ENCODE measurements around the gene SEPTIN3.

The SEPTIN3 gene

DNA sequence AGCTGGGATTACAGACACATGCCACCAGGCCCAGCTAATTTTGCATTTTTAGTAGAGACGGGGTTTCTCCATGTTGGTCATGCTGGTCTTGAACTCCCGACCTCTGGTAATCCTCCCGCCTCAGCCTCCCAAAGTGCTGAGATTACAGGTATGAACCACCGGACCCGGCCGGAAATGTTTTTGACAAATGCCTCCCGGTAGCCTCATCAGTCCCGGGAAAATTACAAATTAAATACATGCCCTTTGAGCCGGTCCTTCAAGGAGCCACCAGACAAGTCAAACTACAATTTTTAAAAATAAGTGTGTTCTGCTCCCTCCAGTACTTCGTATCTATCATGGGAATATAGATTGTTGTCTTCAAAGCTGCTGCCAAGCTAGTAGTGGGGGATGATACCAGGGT lies 46.9 kb downstream of the SEPTIN3 start:
- H3K4me3 ChIP-seq (ENCODE audit: low read depth, low read length): no peak overlapping the region
- no peak for TF ChIP-seq CTCF (IDR thresholded peaks at IDR 0.05; ENCODE audit: low read depth, low read length)
- H3K36me3 ChIP-seq: no peaks in the 10 kb centered on the region
- no peaks in the 10 kb centered on the region for H3K9me3 ChIP-seq
- H3K4me1 ChIP-seq: no peaks in the 10 kb centered on the region
- no peak for DNase-seq
- peaks cover 5% of the 10 kb centered on the region for H3K27me3 ChIP-seq

GRCh38 chr22:42018224-42018623 lies 49.0 kb downstream of the SEPTIN3 start:
- H3K27me3 ChIP-seq: peaks cover 5% of the 10 kb centered on the region

More at GRCh38 chr22:42018224-42018623, 49.0 kb downstream of the SEPTIN3 start:
- Histone ChIP-seq H3K9me3 (no peaks in the 10 kb centered on the region), H3K4me1 (no peaks in the 10 kb centered on the region), H3K4me3 (ENCODE audit: low read depth, low read length) (no peak overlapping the region), H3K36me3 (no peaks in the 10 kb centered on the region)
- no peak for DNase-seq
- TF ChIP-seq CTCF (IDR thresholded peaks at IDR 0.05; ENCODE audit: low read depth, low read length): no peak

Measured in BE2C (cell line).